Naive B cell (primary cell): Measurements from ENCODE around the gene SHC4. TPM values are rescaled to one million over a fixed set of nuclear protein-coding genes. Genes with fewer than 3 reads are reported as not detected.
A peak's percentile ranks its signal among the peaks of the same experiment; 100 is the strongest.
"Not testable (repeated sequence)": the region's sequence is repeated elsewhere in the genome, so short reads cannot be mapped to it uniquely, and the experiment has no call there.

ENCODE experiments used
- ATAC-seq, 2 donors: fragments of 150-1000 bp; cut with Tn5 transposase; 2 replicates each; pipeline ENCODE4 v1.10.0; 2021; ENCODE audit warnings: low read depth in 2 of 2, mild to moderate bottlenecking in 2 of 2, moderate library complexity in 2 of 2
- DNase-seq: peaks from one replicate; pipeline ENCODE4 v3.0.0; 2022
- H3K27ac Mint-ChIP-seq, 6 donors: one replicate each; pipeline ENCODE4 v1.8.0; 2020 to 2022; ENCODE audit warnings: mild to moderate bottlenecking in 6 of 6, mixed read lengths in 6 of 6, moderate library complexity in 5 of 6, inconsistent platforms in 2 of 6
- H3K27me3 Mint-ChIP-seq, 3 donors: one replicate each; pipeline ENCODE4 v1.8.0; 2021 to 2022; ENCODE audit warnings: mixed read lengths in 3 of 3, mild to moderate bottlenecking in 1 of 3
- H3K36me3 Mint-ChIP-seq, 2 donors: one replicate each; pipeline ENCODE4 v1.8.0; 2020 to 2022; ENCODE audit warnings: mixed read lengths in 2 of 2, inconsistent platforms in 1 of 2, mild to moderate bottlenecking in 1 of 2
- H3K4me1 Mint-ChIP-seq, 3 donors: one replicate each; pipeline ENCODE4 v1.8.0; 2020 to 2022; ENCODE audit warnings: mixed read lengths in 3 of 3, inconsistent platforms in 1 of 3, mild to moderate bottlenecking in 1 of 3, moderate library complexity in 1 of 3
- H3K4me3 Mint-ChIP-seq, 8 donors: one replicate each; pipeline ENCODE4 v1.8.0; 2020 to 2022; ENCODE audit warnings: mild to moderate bottlenecking in 8 of 8, mixed read lengths in 8 of 8, moderate library complexity in 8 of 8, inconsistent platforms in 2 of 8
- H3K9me3 Mint-ChIP-seq, 7 donors: one replicate each; pipeline ENCODE4 v1.8.0; 2020 to 2022; ENCODE audit warnings: mixed read lengths in 7 of 7, mild to moderate bottlenecking in 5 of 7, inconsistent platforms in 2 of 7, moderate library complexity in 1 of 7
- polyA plus RNA-seq, 6 donors: library from polyadenylated mRNA; unstranded; fragments of 300-500 nt; fragmentation: Illumina TruSeq; gene quantifications; one replicate each; pipeline ENCODE4 v1.2.3, GENCODE V29; 2021; ENCODE audit warnings: low read depth in 6 of 6

SHC4 gene
- polyA plus RNA-seq, 6 donors from 2014 or later = not detected

- Mint-ChIP-seq H3K27me3 (no peaks in the 10 kb centered on the region), H3K4me3 (no peak overlapping the region), H3K4me1 (peaks cover 7 to 13% (median 12%) of the 10 kb centered on the region in 3 donors), H3K36me3 (peaks cover 0 to 13% of the 10 kb centered on the region in 2 donors), H3K9me3 (no peaks in the 10 kb centered on the region), H3K27ac (peak overlapping the region in 1 of 6 donors; percentile 14)
- peak in 1 of 2 donors; percentile 51 for ATAC-seq
- no peak for DNase-seq
Measured at GRCh38 chr15:48800811-48801455, 162.8 kb downstream of the SHC4 start.

DNA sequence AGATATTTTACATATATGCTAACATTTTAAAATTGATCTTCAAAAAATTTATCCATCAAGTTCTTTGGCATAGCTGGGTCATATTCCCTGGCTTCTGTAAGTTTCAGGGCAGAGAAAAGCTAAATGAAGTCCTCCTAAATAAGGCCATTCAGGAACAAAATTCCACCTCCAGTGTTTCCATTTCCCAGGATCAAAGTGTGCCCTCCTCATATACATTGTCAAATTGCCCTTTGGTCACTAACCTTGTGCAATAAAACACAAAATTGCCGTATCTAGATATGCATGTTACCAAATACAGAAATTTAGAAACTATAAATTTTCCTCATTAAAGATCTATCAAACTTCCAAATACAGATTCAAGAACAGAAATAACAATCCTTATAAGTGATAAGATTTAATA lies 163.5 kb downstream of the SHC4 start:
- no peak for ATAC-seq
- no peak for DNase-seq
- Mint-ChIP-seq H3K27ac (no peak overlapping the region), H3K4me3 (no peak overlapping the region), H3K27me3 (no peaks in the 10 kb centered on the region), H3K36me3 (peaks cover 0 to 13% of the 10 kb centered on the region in 2 donors), H3K4me1 (peaks cover 10 to 13% (median 12%) of the 10 kb centered on the region in 3 donors), H3K9me3 (no peaks in the 10 kb centered on the region)

DNA sequence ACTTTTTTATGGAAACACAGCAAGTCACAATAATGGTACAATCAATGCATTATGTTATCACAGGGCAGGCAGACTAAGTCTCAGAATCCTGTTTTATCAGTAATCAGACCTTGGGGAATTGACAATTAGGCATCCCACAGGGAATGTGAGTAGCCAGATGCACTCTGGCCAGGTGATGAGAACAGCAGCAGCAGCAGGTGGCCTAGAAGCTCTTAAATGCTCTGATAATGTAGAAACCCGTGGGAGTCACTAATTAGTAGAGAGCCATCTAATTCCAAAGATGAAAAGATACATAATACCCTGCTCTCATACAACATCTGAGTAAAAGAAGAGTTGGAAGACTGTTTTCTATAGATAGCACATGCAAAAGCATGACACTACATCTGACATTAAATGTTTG lies 165.4 kb downstream of the SHC4 start:
- ATAC-seq (no peak), DNase-seq (no peak)
- Mint-ChIP-seq H3K27ac (no peak overlapping the region), H3K27me3 (no peaks in the 10 kb centered on the region), H3K9me3 (no peaks in the 10 kb centered on the region), H3K36me3 (peaks cover 0 to 4% of the 10 kb centered on the region in 2 donors), H3K4me3 (no peak overlapping the region), H3K4me1 (peaks cover 12 to 23% (median 21%) of the 10 kb centered on the region in 3 donors)

- no peak overlapping the region for H3K4me3 Mint-ChIP-seq
- H3K4me1 Mint-ChIP-seq = peaks cover 12 to 23% (median 21%) of the 10 kb centered on the region in 3 donors
- peaks cover 0 to 8% of the 10 kb centered on the region in 2 donors for H3K36me3 Mint-ChIP-seq
- H3K27ac Mint-ChIP-seq = peak overlapping the region in 1 of 6 donors; percentile 13
- ATAC-seq (no peak), DNase-seq (no peak)
- no peaks in the 10 kb centered on the region for H3K27me3 Mint-ChIP-seq
- no peaks in the 10 kb centered on the region for H3K9me3 Mint-ChIP-seq
Measured at GRCh38 chr15:48796930-48797329, 166.8 kb downstream of the SHC4 start.

- DNase-seq (no peak), ATAC-seq (no peak)
- Mint-ChIP-seq H3K4me3 (no peak overlapping the region), H3K36me3 (peaks cover 0 to 8% of the 10 kb centered on the region in 2 donors), H3K4me1 (peaks cover 12 to 22% (median 19%) of the 10 kb centered on the region in 3 donors), H3K27me3 (no peaks in the 10 kb centered on the region), H3K27ac (no peak overlapping the region), H3K9me3 (no peaks in the 10 kb centered on the region)
Measured at GRCh38 chr15:48796521-48796920, 167.2 kb downstream of the SHC4 start.

DNA sequence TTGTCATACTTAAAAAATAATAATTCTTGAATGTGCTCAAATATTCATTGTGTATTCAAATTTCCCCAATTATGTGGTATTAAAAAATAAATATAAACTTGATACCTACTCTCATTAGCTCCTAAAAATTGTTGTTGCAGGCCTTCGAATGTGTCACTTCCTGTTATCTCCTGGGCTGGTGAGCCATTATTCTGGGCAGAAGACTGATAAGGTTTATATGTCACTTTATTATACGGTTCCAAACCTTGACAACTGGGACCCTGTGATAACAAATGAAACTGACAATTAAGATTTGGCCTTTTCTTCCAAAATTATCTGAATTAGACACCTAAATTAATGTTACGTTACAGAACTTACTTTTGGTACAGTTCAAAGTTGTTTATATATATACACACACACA lies 167.8 kb downstream of the SHC4 start:
- H3K9me3 Mint-ChIP-seq = no peaks in the 10 kb centered on the region
- H3K36me3 Mint-ChIP-seq = peaks cover 0 to 8% of the 10 kb centered on the region in 2 donors
- peak overlapping the region in 1 of 6 donors; percentile 30 for H3K27ac Mint-ChIP-seq
- peak overlapping the region in 1 of 8 donors; percentile 16 for H3K4me3 Mint-ChIP-seq
- peaks cover 12 to 16% (median 14%) of the 10 kb centered on the region in 3 donors for H3K4me1 Mint-ChIP-seq
- ATAC-seq (no peak), DNase-seq (no peak)
- no peaks in the 10 kb centered on the region for H3K27me3 Mint-ChIP-seq

DNA sequence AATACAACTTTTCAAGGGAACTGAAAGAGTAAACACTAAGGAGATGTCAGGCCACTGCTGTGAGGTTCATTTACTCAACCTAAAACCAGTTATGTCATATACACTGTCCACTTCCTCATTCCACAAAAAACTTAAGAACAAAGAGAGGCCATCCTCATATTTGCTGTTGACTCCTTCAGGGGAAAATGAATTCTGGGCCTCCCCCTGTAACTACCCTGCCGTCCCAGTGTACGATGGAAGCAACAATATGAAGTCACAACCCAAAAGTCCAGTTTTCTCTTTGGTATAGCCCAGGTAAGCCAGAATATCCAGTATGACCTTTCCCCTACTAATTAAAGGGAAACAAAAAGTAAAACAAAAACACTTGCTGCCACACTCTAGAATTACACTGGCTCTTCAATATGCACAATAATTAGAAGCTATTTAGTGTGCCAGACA lies 169.0 kb downstream of the SHC4 start:
- H3K27me3 Mint-ChIP-seq = no peaks in the 10 kb centered on the region
- H3K36me3 Mint-ChIP-seq = peaks cover 7 to 8% of the 10 kb centered on the region in 2 donors
- H3K9me3 Mint-ChIP-seq = no peaks in the 10 kb centered on the region
- H3K4me1 Mint-ChIP-seq = peaks cover 12 to 16% (median 14%) of the 10 kb centered on the region in 3 donors
- peak overlapping the region in 7 of 8 donors; percentile 33 to 87 (median 63) for H3K4me3 Mint-ChIP-seq
- ATAC-seq (peak; percentile 95 to 97), DNase-seq (peak; percentile 44)
- H3K27ac Mint-ChIP-seq = peak overlapping the region; percentile 89 to 98 (median 95)

GRCh38 chr15:48792408-48792807 lies 171.3 kb downstream of the SHC4 start:
- ATAC-seq (no peak), DNase-seq (no peak)
- Mint-ChIP-seq H3K4me3 (no peak overlapping the region), H3K27ac (no peak overlapping the region), H3K36me3 (peaks cover 8 to 20% of the 10 kb centered on the region in 2 donors), H3K27me3 (no peaks in the 10 kb centered on the region), H3K4me1 (peaks cover 12% of the 10 kb centered on the region in 3 donors), H3K9me3 (no peaks in the 10 kb centered on the region)

DNA sequence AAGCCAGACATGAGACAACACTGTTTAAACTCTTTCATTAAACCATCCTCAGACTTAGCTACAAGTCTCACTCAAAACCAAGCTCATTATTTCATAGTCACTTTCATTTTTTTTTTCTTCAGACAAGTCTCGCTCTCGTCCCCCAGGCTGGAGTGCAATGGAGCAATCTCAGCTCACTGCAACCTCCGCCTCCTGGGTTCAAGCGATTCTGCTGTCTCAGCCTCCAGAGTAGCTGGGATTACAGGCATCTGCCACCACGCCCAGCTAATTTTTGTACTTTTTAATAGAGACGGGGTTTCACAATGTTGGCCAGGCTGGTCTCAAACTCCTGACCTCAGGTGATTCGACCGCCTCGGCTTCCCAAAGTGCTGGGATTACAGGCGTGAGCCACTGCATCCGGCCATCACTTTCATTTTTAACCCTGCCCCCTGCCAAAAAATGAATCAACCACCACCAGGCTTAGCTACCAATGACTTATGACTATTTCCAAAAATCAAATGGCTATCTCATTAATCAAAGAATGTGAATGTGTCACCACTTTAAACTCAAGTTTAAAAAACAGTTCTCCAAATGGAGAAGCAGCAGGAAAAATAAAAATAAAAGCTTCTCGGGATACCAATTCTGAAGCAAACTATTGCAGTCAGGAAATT lies 173.1 kb downstream of the SHC4 start:
- H3K27ac Mint-ChIP-seq, ATAC-seq, DNase-seq, H3K27me3 Mint-ChIP-seq, H3K4me3 Mint-ChIP-seq, H3K9me3 Mint-ChIP-seq: not testable (repeated sequence)
- peaks cover 12 to 18% of the 10 kb centered on the region in 2 donors for H3K36me3 Mint-ChIP-seq
- peaks cover 7 to 10% (median 9%) of the 10 kb centered on the region in 3 donors for H3K4me1 Mint-ChIP-seq

DNA sequence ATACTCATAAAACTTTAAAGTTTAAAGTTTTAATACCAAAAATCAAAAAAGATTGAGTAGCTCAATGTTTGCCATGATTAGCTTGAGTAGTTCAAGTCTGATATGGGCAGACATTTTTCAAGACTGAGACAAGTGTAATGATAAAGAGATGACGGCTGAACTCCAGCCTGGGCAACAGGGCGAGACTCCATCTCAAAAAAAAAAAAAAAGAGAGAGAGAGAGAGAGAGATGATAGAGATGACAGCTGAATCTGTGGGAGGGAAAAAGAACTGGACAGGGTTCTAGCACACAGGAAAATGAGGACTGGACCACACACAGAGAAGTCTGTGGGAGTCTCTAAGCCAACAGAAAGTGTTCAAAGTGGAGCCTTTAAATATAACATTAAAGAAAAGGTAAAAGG lies 178.0 kb downstream of the SHC4 start:
- no peak for ATAC-seq
- no peak overlapping the region for H3K4me3 Mint-ChIP-seq

GRCh38 chr15:48785195-48785594 lies 178.5 kb downstream of the SHC4 start:
- peaks cover 30 to 31% of the 10 kb centered on the region in 2 donors for H3K36me3 Mint-ChIP-seq
- no peak for ATAC-seq
- H3K4me1 Mint-ChIP-seq = no peaks in the 10 kb centered on the region

More for the DNA sequence above, 178.0 kb downstream of the SHC4 start:
- Mint-ChIP-seq H3K27ac (peak overlapping the region in 1 of 6 donors; percentile 30), H3K27me3 (no peaks in the 10 kb centered on the region), H3K36me3 (peaks cover 26 to 34% of the 10 kb centered on the region in 2 donors), H3K4me1 (no peaks in the 10 kb centered on the region), H3K9me3 (no peaks in the 10 kb centered on the region)
- DNase-seq = no peak

GRCh38 chr15:48784756-48785155 lies 179.0 kb downstream of the SHC4 start:
- DNase-seq = no peak
- H3K27ac Mint-ChIP-seq = no peak overlapping the region
- H3K36me3 Mint-ChIP-seq = peaks cover 27 to 30% of the 10 kb centered on the region in 2 donors
- no peaks in the 10 kb centered on the region for H3K27me3 Mint-ChIP-seq
- ATAC-seq = no peak
- no peaks in the 10 kb centered on the region for H3K9me3 Mint-ChIP-seq
- H3K4me1 Mint-ChIP-seq = no peaks in the 10 kb centered on the region
- H3K4me3 Mint-ChIP-seq = no peak overlapping the region

More at GRCh38 chr15:48785195-48785594, 178.5 kb downstream of the SHC4 start:
- Mint-ChIP-seq H3K9me3 (no peaks in the 10 kb centered on the region), H3K4me3 (no peak overlapping the region), H3K27ac (no peak overlapping the region), H3K27me3 (no peaks in the 10 kb centered on the region)
- no peak for DNase-seq

- Mint-ChIP-seq H3K4me3 (no peak overlapping the region), H3K27me3 (no peaks in the 10 kb centered on the region), H3K36me3 (peaks cover 21 to 26% of the 10 kb centered on the region in 2 donors), H3K9me3 (no peaks in the 10 kb centered on the region), H3K27ac (no peak overlapping the region), H3K4me1 (no peaks in the 10 kb centered on the region)
- ATAC-seq = no peak
- no peak for DNase-seq
Measured at GRCh38 chr15:48782911-48783310, 180.8 kb downstream of the SHC4 start.
